HepG2 (cell line): ENCODE measurements around the gene SIGLEC8. TPM values are rescaled to one million over a fixed set of nuclear protein-coding genes. Genes with fewer than 3 reads are reported as not detected.
"Not testable (repeated sequence)": the region's sequence is repeated elsewhere in the genome, so short reads cannot be mapped to it uniquely, and the experiment has no call there.

Source experiments
- ATAC-seq: fragments of 200-7000 bp; cut with Tn5 transposase; 3 replicates; pipeline ENCODE4 v1.9.1; 2020; ENCODE audit warnings: mild to moderate bottlenecking, moderate library complexity
- BruUV-seq: library from RNA; stranded (reverse); fragments of 400-500 nt; replicated peaks from 2 replicates; lab custom pipeline; 2021; lab: Mats Ljungman, UMichigan
- CTCF ChIA-PET: fragments of 300-600 bp; formaldehyde crosslinking; extraction: SDS; loops from one replicate; lab custom pipeline; 2021; ENCODE audit warnings: low total read pairs, inconsistent platforms, low intra/inter-chr PET ratio; lab: Yijun Ruan, JAX
- POLR2A ChIA-PET: fragments of 350-600 bp; sonication (Branson Sonifier 250); formaldehyde crosslinking; loops from one replicate; lab custom pipeline; 2020; ENCODE audit warnings: antibody characterized with exemption, inconsistent platforms; lab: Yijun Ruan, JAX
- DNase-seq: peaks from one replicate; pipeline ENCODE4 v3.0.0-alpha.2; 2015; ENCODE audit warnings: low spot score
- FAIRE-seq: peaks from 3 replicates; lab custom pipeline; 2011; peaks lifted over from hg19 to GRCh38; lab: Jason Lieb, UNC
- H2AFZ ChIP-seq: one replicate; pipeline ENCODE4 v1.6.1; 2011; ENCODE audit warnings: low read length, inconsistent platforms
- H3K27ac ChIP-seq: fragments of 300-600 bp; 3 replicates; pipeline ENCODE4 v1.8.0; 2011; ENCODE audit warnings: mixed run types, mild to moderate bottlenecking, mixed read lengths, low read length, inconsistent platforms; ENCODE audit not compliant: insufficient read depth; ENCODE audit errors: extremely low read length
- H3K27me3 ChIP-seq, 2 experiments: fragments of 200-600 bp in 1 of 2; 2 replicates in 1 of 2; 3 replicates in 1 of 2; pipeline versions ENCODE4 v1.6.0 to v1.8.0; 2011; ENCODE audit warnings: low read length in 2 of 2, mild to moderate bottlenecking in 2 of 2, moderate library complexity in 2 of 2, inconsistent platforms in 1 of 2; ENCODE audit not compliant: insufficient read depth in 2 of 2, control insufficient read depth in 1 of 2
- H3K36me3 ChIP-seq, 2 experiments: fragments of 200-600 bp in 1 of 2; replicated peaks in 1 of 2; 2 replicates in 1 of 2; 3 replicates in 1 of 2; pipeline versions ENCODE4 v1.5.1 to v1.8.0; 2011; ENCODE audit warnings: low read length in 2 of 2, inconsistent platforms in 1 of 2; ENCODE audit not compliant: insufficient read depth in 2 of 2, control insufficient read depth in 1 of 2
- H3K4me1 ChIP-seq: 2 replicates; pipeline ENCODE4 v1.5.1; 2012; ENCODE audit warnings: low read length, inconsistent platforms; ENCODE audit not compliant: insufficient read depth
- H3K4me2 ChIP-seq: 2 replicates; pipeline ENCODE4 v1.6.0; 2011; ENCODE audit warnings: low read depth, low read length, inconsistent platforms
- H3K4me3 ChIP-seq, 3 experiments: fragments of 200-600 bp in 1 of 3; sonication (generic), shearing (Covaris generic) in 1 of 3; replicated peaks in 1 of 3; 2 replicates each; pipeline ENCODE4 v1.5.1; 2011 to 2016; ENCODE audit warnings: low read length in 3 of 3, inconsistent platforms in 2 of 3, low read depth in 2 of 3, mild to moderate bottlenecking in 2 of 3, control low read depth in 1 of 3, mixed read lengths in 1 of 3; ENCODE audit not compliant: insufficient read depth in 1 of 3
- H3K79me2 ChIP-seq: one replicate; pipeline ENCODE4 v1.6.1; 2011; ENCODE audit warnings: low read length, inconsistent platforms; ENCODE audit not compliant: insufficient read depth
- H3K9ac ChIP-seq: 2 replicates; pipeline ENCODE4 v1.6.0; 2011; ENCODE audit warnings: mild to moderate bottlenecking, low read depth, low read length, inconsistent platforms; ENCODE audit not compliant: insufficient read depth
- H3K9me3 ChIP-seq: 2 replicates; pipeline ENCODE4 v1.5.1; 2012; ENCODE audit warnings: mild to moderate bottlenecking, low read length
- H4K20me1 ChIP-seq: 2 replicates; pipeline ENCODE4 v1.6.0; 2011; ENCODE audit warnings: inconsistent platforms, mild to moderate bottlenecking, low read length, moderate library complexity; ENCODE audit not compliant: insufficient read depth
- ETV6 ChIP-seq: sonication (generic); formaldehyde crosslinking; conservative IDR thresholded peaks from 2 replicates; pipeline ENCODE4 v1.4.0; 2020; ENCODE audit warnings: missing genetic modification reagents
- ISL2 ChIP-seq: sonication (generic); formaldehyde crosslinking; IDR thresholded peaks from 2 replicates; pipeline ENCODE4 v1.5.0; 2020; ENCODE audit warnings: missing genetic modification reagents
- KAT8 ChIP-seq: IDR thresholded peaks from 2 replicates; pipeline ENCODE4 v1.6.1; 2016; ENCODE audit warnings: missing genetic modification reagents, missing compliant biosample characterization
- NCOA2 ChIP-seq: sonication (generic); formaldehyde crosslinking; IDR thresholded peaks from 2 replicates; pipeline ENCODE4 v1.8.0; 2022; ENCODE audit warnings: inconsistent platforms
- NPAS2 ChIP-seq: sonication (generic); formaldehyde crosslinking; IDR thresholded peaks from 2 replicates; pipeline ENCODE4 v1.8.0; 2022; ENCODE audit warnings: mild to moderate bottlenecking, missing genetic modification reagents, borderline replicate concordance
- PHB2 ChIP-seq: fragments of 450-650 bp; IDR thresholded peaks from 2 replicates; pipeline ENCODE4 v1.6.1; 2018; ENCODE audit not compliant: partially characterized antibody
- STAT6 ChIP-seq: sonication (generic); formaldehyde crosslinking; IDR thresholded peaks from 2 replicates; pipeline ENCODE4 v1.4.0; 2020; ENCODE audit warnings: missing genetic modification reagents, mild to moderate bottlenecking, borderline replicate concordance
- SYNCRIP ChIP-seq: fragments of 200-400 bp; formaldehyde crosslinking; IDR thresholded peaks from 2 replicates; pipeline ENCODE4 v1.6.1; 2018; ENCODE audit warnings: mild to moderate bottlenecking, low read depth, low read length; ENCODE audit not compliant: insufficient read depth
- TBX2 ChIP-seq: sonication (generic); formaldehyde crosslinking; IDR thresholded peaks from 2 replicates; pipeline ENCODE4 v1.5.0; 2020; ENCODE audit warnings: missing genetic modification reagents, mild to moderate bottlenecking, borderline replicate concordance
- TFAP4 ChIP-seq: sonication (generic); IDR thresholded peaks from 2 replicates; pipeline ENCODE4 v1.6.1; 2016; ENCODE audit warnings: low read depth, borderline replicate concordance
- ZNF367 ChIP-seq: sonication (generic); formaldehyde crosslinking; IDR thresholded peaks from 2 replicates; pipeline ENCODE4 v1.4.0; 2020; ENCODE audit warnings: missing genetic modification reagents, borderline replicate concordance
- ZNF607 ChIP-seq: sonication (generic); formaldehyde crosslinking; IDR thresholded peaks from 2 replicates; pipeline ENCODE4 v1.5.1; 2020; ENCODE audit warnings: missing genetic modification reagents, mild to moderate bottlenecking, borderline replicate concordance
- WGBS: methylation state at CpG from one replicate; pipeline ENCODE4 v1.1.6; 2017; ENCODE audit warnings: low lambda C conversion rate; 5-methylcytosine and 5-hydroxymethylcytosine counted together
- in situ Hi-C: cut with HindIII; loops from 2 replicates; pipeline ENCODE4 v1.10.0; 2017; ENCODE audit warnings: low pct_unique_long_range_greater_than_20kb; ENCODE audit not compliant: extremely low pct_ligation_motif_present
- intact Hi-C: fragments of 100-400 bp; cut with micrococcal nuclease; formaldehyde crosslinking; loops from one replicate; pipeline ENCODE4 v1.10.0; 2022; ENCODE audit not compliant: unreplicated experiment
- polyA plus RNA-seq, 8 experiments: library from polyadenylated mRNA; depleted of rRNA in 3 of 8; stranded (reverse) in 7 of 8; unstranded in 1 of 8; fragments of >200 nt; fragmentation: Illumina TruSeq in 4 of 8; extraction: Trizol in 4 of 8; gene quantifications; 2 replicates each; pipeline versions ENCODE4 v1.2.1 to v1.2.3, GENCODE V29; 2011 to 2016; ENCODE audit warnings: low read depth in 4 of 8, missing spikeins in 1 of 8, mixed read lengths in 1 of 8; ENCODE audit not compliant: insufficient read depth in 1 of 8
- total RNA-seq, 5 experiments: library from RNA; depleted of rRNA; stranded (reverse); fragments of >200 nt; fragmentation: Illumina TruSeq; extraction: Trizol; gene quantifications; 2 replicates each; pipeline ENCODE4 v1.2.3, GENCODE V29; 2016; ENCODE audit warnings: low read depth in 1 of 5

Gene SIGLEC8
- total and polyA plus RNA-seq, 2 of the 13 experiments (the other 11 are each of a cell fraction or from before 2014, with no cell fraction given), result not detected

- POLR2A ChIA-PET, result no interaction called here
- Histone ChIP-seq H3K4me2 (no peak within 1 kb of the TSS), H3K9me3 (no peaks in the 10 kb centered on the region), H3K79me2 (no peaks in the 10 kb centered on the region), H3K4me3 (no peak within 1 kb of the TSS), H3K9ac (no peak within 1 kb of the TSS), H4K20me1 (no peaks in the 10 kb centered on the region), H3K4me1 (no peaks in the 10 kb centered on the region), H2AFZ (no peak within 1 kb of the TSS), H3K36me3 (no peaks in the 10 kb centered on the region), H3K27me3 (peaks cover 0 to 7% of the 10 kb centered on the region in 2 experiments; a peak in 1 of 5 replicates), H3K27ac (no peak within 1 kb of the TSS)
- DNase-seq (no peak), FAIRE-seq (no peak), ATAC-seq (no peak)
- no peak for TF ChIP-seq PHB2
- TF ChIP-seq ZNF367 (CRISPR knock-in tag), result no peak
- TF ChIP-seq NPAS2 (CRISPR knock-in tag), result no peak
- TF ChIP-seq NCOA2 (CRISPR knock-in tag), result no peak
- TF ChIP-seq TBX2 (CRISPR knock-in tag), result no peak
- no peak for TF ChIP-seq ETV6 (CRISPR knock-in tag)
- TF ChIP-seq KAT8 (CRISPR knock-in tag), result no peak
- no peak for TF ChIP-seq TFAP4
- TF ChIP-seq SYNCRIP, result no peak
- TF ChIP-seq STAT6, result no peak
- TF ChIP-seq ZNF607, result no peak
- no peak for TF ChIP-seq ISL2 (CRISPR knock-in tag)
- BruUV-seq, result no TSS peak
- intact Hi-C loops, result no loop called here
- in situ Hi-C loops, result no loop called here
- CTCF ChIA-PET, result no interaction called here
- 0% methylated on average over 2 of the region's 12 CpGs for WGBS
Observed at GRCh38 chr19:51501594-51502263, 43.5 kb upstream of the SIGLEC8 start, which contains the start of gene SIGLEC12. SIGLEC12 (minus strand) TSS chr19:51501800; CDS start chr19:51501733, 67 bp downstream.

GRCh38 chr19:51500931-51501330 is 42.7 kb upstream of the SIGLEC8 start:
- H3K27ac ChIP-seq, in situ Hi-C loops: not testable (repeated sequence)
- 3% methylated on average over 8 of the region's 8 CpGs for WGBS

More at GRCh38 chr19:51500931-51501330, 42.7 kb upstream of the SIGLEC8 start:
- BruUV-seq, H3K79me2 ChIP-seq, H4K20me1 ChIP-seq, H3K9ac ChIP-seq, CTCF ChIA-PET, H3K27me3 ChIP-seq, FAIRE-seq, intact Hi-C loops, H3K4me2 ChIP-seq, H3K36me3 ChIP-seq, DNase-seq, H2AFZ ChIP-seq, H3K9me3 ChIP-seq, H3K4me1 ChIP-seq, H3K4me3 ChIP-seq, POLR2A ChIA-PET, ATAC-seq: not testable (repeated sequence)
